K562 (cell line): ENCODE results near the gene OXSR1. TPM values are rescaled to one million over a fixed set of nuclear protein-coding genes. Genes with fewer than 3 reads are reported as not detected.

Experiments used
- BRD4 ChIP-seq: fragments of 200-600 bp; sonication (generic); IDR thresholded peaks from 2 replicates; pipeline ENCODE4 v1.6.1; 2017; ENCODE audit warnings: inconsistent platforms
- FOXM1 ChIP-seq, 2 experiments: fragments of 450-650 bp in 1 of 2; sonication (generic) in 1 of 2; formaldehyde crosslinking in 1 of 2; IDR thresholded peaks; 2 replicates each; pipeline versions ENCODE4 v1.6.1 to v1.9.0; 2017 to 2022; ENCODE audit warnings: low read depth in 2 of 2, mild to moderate bottlenecking in 2 of 2, missing genetic modification reagents in 1 of 2, moderate library complexity in 1 of 2
- SMAD4 ChIP-seq: fragments of 250-450 bp; sonication (Bioruptor Pico); conservative IDR thresholded peaks from 2 replicates; pipeline ENCODE4 v1.8.0; 2021; ENCODE audit warnings: inconsistent platforms, mild to moderate bottlenecking, moderate library complexity
- ZNF263 ChIP-seq: sonication (generic); formaldehyde crosslinking; IDR thresholded peaks from 2 replicates; pipeline ENCODE4 v1.8.0; 2022; ENCODE audit warnings: mild to moderate bottlenecking, missing genetic modification reagents, borderline replicate concordance
- polyA plus RNA-seq, 8 experiments: library from polyadenylated mRNA; depleted of rRNA in 4 of 8; stranded (reverse) in 5 of 8; unstranded in 3 of 8; fragments of >200 nt; fragmentation: Nextera tagmentation in 2 of 8; fragmentation: Illumina TruSeq in 1 of 8; extraction: Ambion mirVana in 2 of 8; extraction: Trizol in 1 of 8; gene quantifications; 2 replicates each; pipeline versions ENCODE4 v1.2.1 to v1.2.3, GENCODE V29; 2011 to 2014; ENCODE audit warnings: inconsistent platforms in 1 of 8, missing spikeins in 1 of 8
- total RNA-seq, 7 experiments: library from RNA; depleted of rRNA in 6 of 7; stranded (reverse); fragments of >200 nt in 6 of 7; fragmentation: Illumina TruSeq in 2 of 7; extraction: Trizol in 2 of 7; gene quantifications; 2 replicates each; pipeline versions ENCODE4 v1.2.1 to v1.2.3, GENCODE V29; 2011 to 2021; ENCODE audit warnings: low replicate concordance in 1 of 7
- TF ChIP-seq, protein P1 (sequence below): sonication (generic); formaldehyde crosslinking; IDR thresholded peaks from 2 replicates; pipeline ENCODE4 v1.8.1; 2023; ENCODE audit warnings: mild to moderate bottlenecking, missing genetic modification reagents

The OXSR1 gene
- total and polyA plus RNA-seq, 9 of the 15 experiments (the other 6 are each of a cell fraction or from before 2014, with no cell fraction given), result 15.7 to 87.6 (median 48.7) TPM

DNA sequence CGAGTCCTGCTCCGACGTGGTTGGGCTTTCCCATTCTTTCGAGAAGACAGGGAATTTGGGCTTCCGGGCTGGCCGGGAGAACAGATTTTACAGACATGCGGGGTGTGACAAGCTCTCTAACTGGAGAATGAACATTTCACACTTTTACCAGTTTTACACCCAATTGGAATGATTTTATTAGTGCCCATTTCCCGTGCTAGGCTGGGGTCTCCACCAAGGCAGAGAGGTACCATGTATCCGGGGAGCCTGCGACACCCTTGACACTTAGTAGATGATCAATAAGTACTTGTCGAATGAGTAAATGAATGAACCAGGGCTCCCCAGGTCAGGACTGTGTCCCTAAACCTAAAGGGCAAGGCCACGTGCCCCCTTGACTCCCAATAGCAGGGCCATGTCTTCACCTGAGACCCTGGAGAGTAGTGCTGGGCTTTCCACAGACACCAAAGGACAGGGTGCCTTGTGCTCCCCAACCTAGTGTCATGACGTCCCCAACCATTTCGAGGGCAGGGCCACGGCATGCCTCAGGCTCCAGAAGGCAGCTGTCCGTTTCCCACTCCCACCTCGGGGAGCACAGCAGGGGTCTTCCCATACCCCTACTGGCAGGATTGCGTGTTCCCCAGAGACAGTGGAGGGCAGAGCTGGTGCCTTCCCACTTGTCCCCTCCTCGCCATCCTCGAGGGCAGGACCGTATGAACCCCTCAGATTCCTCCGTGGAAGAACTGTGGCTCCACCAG, 27.6 kb upstream of the OXSR1 start (continued):
- TF ChIP-seq, protein P1, sequence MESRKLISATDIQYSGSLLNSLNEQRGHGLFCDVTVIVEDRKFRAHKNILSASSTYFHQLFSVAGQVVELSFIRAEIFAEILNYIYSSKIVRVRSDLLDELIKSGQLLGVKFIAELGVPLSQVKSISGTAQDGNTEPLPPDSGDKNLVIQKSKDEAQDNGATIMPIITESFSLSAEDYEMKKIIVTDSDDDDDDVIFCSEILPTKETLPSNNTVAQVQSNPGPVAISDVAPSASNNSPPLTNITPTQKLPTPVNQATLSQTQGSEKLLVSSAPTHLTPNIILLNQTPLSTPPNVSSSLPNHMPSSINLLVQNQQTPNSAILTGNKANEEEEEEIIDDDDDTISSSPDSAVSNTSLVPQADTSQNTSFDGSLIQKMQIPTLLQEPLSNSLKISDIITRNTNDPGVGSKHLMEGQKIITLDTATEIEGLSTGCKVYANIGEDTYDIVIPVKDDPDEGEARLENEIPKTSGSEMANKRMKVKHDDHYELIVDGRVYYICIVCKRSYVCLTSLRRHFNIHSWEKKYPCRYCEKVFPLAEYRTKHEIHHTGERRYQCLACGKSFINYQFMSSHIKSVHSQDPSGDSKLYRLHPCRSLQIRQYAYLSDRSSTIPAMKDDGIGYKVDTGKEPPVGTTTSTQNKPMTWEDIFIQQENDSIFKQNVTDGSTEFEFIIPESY (CRISPR knock-in tag), result no peak
- 0 out of 2 replicates have a peak, but pooled peaks have one; percentile 64 for TF ChIP-seq ZNF263 (CRISPR knock-in tag)
- TF ChIP-seq FOXM1 (IDR thresholded peaks at IDR 0.05; ENCODE audit: low read depth), result no peak
- TF ChIP-seq FOXM1 (CRISPR knock-in tag; IDR thresholded peaks at IDR 0.05; ENCODE audit: low read depth), result no peak
- TF ChIP-seq BRD4, result 0 out of 2 replicates have a peak, but pooled peaks have one; percentile 18
- TF ChIP-seq SMAD4 (CRISPR knock-in tag), result peak; percentile 52
- TF ChIP-seq, all 486 proteins: peak for 63
